ELR (cell line): ENCODE data around the gene CFL1.
"Not testable (repeated sequence)": the region's sequence is repeated elsewhere in the genome, so short reads cannot be mapped to it uniquely, and the experiment has no call there.

Source experiments
- DNase-seq: peaks from one replicate; pipeline ENCODE4 v3.0.0-alpha.2; 2015; ENCODE audit warnings: low read depth

Gene CFL1

GRCh38 chr11:65832231-65832630, 25.7 kb downstream of the CFL1 start:
- DNase-seq: not testable (repeated sequence)

DNA sequence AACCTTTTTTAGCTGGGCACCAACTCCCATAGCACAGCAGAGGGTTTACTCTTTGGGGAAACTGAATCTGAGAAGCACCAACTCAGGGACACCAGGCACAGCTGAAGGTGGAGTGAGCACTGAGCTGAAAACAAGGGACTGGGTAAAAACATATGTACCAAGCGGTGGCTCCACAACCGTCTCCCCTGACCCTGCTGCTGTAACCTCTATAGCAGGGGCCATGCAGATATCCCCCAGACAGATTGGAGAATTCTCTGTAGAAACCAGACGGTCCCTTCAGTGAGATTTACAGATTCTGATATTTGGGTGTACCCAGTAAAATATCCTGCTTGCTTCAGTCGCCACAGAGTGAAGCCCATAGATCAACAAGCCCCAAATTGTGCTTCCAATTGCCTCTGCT, 28.5 kb downstream of the CFL1 start:
- no peak for DNase-seq

DNA sequence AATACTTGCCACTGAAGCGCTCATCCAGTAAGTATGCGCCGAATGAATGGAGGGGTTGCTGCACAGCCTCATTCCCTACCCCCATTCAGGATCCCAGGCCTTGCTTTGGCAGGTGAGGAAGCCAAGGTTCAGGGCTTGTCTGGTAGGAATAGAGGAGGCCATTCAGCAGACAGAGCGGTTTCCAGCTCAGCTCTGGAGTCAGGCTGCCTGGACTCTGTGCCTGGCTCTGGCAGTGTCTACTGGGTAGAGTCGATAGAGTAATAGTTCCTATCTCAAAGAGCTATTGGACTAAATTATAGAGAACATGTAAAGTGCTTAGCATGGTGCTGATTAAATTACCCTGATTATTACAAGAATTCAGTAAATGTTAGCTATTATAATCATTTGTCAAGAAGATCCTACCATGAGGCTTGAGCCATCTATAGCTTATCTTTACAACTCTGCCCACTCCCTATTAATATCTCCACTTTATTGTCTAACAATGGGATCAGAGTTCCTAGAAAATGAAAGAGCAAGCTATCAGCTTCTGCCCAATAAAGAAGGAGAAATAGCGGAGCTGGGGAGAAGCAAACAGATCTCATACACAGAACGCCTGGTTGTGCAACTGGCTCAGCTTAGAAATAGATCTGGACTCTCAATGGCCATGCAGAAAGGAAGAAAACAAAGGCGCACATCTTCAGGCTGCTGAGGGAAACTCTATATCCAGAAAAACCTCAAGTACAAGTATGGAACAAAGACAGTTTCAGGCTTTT, 30.8 kb downstream of the CFL1 start:
- DNase-seq: no peak

- DNase-seq: no peak
Measured at GRCh38 chr11:65822776-65823528, 35.0 kb downstream of the CFL1 start.

DNA sequence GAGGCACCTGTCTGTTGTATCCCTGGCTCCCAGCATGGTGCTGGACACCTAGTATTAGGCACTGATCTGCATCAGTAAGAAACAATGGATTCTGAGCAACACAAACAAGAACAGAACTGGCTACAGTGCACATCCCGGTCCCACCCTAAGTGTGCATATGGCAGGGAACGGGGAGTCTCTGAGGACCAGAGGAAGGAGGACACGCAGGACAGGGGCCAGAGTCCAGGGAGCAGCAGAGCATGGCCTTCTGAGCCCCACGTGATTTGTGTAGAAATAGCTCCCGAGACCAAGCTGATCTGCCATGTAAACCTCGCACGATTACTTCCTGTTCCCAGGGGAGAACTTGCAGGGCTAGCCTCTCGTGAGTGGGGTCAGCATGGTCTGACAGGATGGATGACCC, 36.9 kb downstream of the CFL1 start:
- DNase-seq: no peak

- DNase-seq: peak; percentile 89
Measured at GRCh38 chr11:65817835-65818680, 39.9 kb downstream of the CFL1 start.

- DNase-seq: peak; percentile 14
Measured at GRCh38 chr11:65817312-65817834, 40.6 kb downstream of the CFL1 start.

GRCh38 chr11:65816696-65817095, 41.3 kb downstream of the CFL1 start:
- DNase-seq: no peak

GRCh38 chr11:65814986-65815565, 42.9 kb downstream of the CFL1 start:
- DNase-seq: no peak

GRCh38 chr11:65814131-65814985, 43.6 kb downstream of the CFL1 start:
- DNase-seq: peak; percentile 39

GRCh38 chr11:65811764-65812475, 46.1 kb downstream of the CFL1 start:
- no peak for DNase-seq

GRCh38 chr11:65810046-65810868, 47.7 kb downstream of the CFL1 start:
- no peak for DNase-seq

DNA sequence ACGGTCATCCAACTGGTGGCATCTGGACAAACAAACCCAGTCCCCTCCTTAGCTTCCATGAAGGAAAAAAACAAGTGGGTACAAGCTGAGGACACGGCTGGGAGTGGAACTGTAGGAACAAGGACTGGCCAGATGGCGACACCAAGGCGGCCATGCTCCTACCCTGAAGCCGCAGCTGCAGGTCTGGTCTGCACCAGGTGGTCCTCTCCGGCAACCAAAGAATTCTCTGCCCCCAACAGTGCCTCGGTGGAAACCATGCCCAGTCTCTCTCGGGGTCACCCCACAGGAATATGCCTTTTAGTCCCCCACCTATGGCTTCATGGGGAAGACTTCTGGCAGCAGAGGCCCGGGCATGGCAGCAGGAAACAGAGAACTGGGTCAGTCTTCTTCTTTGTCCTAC, 48.5 kb downstream of the CFL1 start:
- no peak for DNase-seq

- DNase-seq: no peak
Measured at GRCh38 chr11:65808744-65809341, 49.1 kb downstream of the CFL1 start.

DNA sequence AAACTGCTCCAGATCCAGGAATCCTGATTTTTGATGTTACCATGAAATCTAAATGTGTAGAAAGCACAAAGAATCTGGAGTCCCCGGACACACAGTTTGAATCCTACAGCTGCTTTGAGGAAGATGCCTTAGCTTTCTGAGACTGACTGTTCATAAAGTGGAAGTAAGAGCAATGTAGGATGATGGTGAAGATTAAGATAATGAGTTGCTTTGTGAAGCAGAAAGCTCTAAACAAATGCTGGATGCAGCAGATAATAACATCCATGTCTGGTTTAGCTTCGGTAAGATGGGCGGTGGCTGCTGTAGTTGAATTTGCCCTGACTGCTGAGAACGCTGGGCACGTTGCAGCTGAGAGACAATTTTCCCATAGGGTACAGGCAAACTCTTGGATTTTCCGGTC, 51.0 kb downstream of the CFL1 start:
- DNase-seq: no peak
